CD4-positive, CD25-positive, alpha-beta regulatory T cell (primary cell): Measurements from ENCODE around the gene ERFL. TPM values are rescaled to one million over a fixed set of nuclear protein-coding genes. Genes with fewer than 3 reads are reported as not detected.

Source experiments
- ATAC-seq, 2 donors: fragments of 150-1000 bp; cut with Tn5 transposase; one replicate each; pipeline ENCODE4 v1.10.0; 2021; ENCODE audit warnings: low read depth in 2 of 2, moderate number of reproducible peaks in 2 of 2, moderate library complexity in 1 of 2
- DNase-seq, 3 donors: peaks; one replicate each; pipeline versions ENCODE4 v3.0.0 to v3.0.0-alpha.2; 2012 to 2022; ENCODE audit warnings: mixed read lengths in 1 of 3
- H3K27ac ChIP-seq: one replicate; pipeline ENCODE4 v1.7.0; 2013; ENCODE audit warnings: mild to moderate bottlenecking, low read length; ENCODE audit not compliant: insufficient read depth, poor library complexity, severe bottlenecking
- H3K27me3 ChIP-seq: one replicate; pipeline ENCODE4 v1.7.0; 2013; ENCODE audit warnings: low read length; ENCODE audit not compliant: control insufficient read depth, insufficient read depth
- H3K36me3 ChIP-seq: one replicate; pipeline ENCODE4 v1.7.0; 2013; ENCODE audit warnings: mild to moderate bottlenecking, low read length, moderate library complexity; ENCODE audit not compliant: control insufficient read depth, insufficient read depth
- H3K4me1 ChIP-seq: 2 replicates; pipeline ENCODE4 v1.7.0; 2013; ENCODE audit warnings: mild to moderate bottlenecking, low read length; ENCODE audit not compliant: insufficient read depth, control insufficient read depth, poor library complexity, severe bottlenecking
- H3K4me3 ChIP-seq: one replicate; pipeline ENCODE4 v1.7.0; 2013; ENCODE audit warnings: low read depth, mild to moderate bottlenecking, low read length, moderate library complexity
- H3K9me3 ChIP-seq, 2 experiments: 1 replicate in 1 of 2; 2 replicates in 1 of 2; pipeline ENCODE4 v1.7.0; 2013; ENCODE audit warnings: low read length in 2 of 2, mild to moderate bottlenecking in 1 of 2, moderate library complexity in 1 of 2; ENCODE audit not compliant: control insufficient read depth in 2 of 2
- H3K27ac Mint-ChIP-seq, 3 donors: one replicate each; pipeline ENCODE4 v1.8.0; 2020 to 2022; ENCODE audit warnings: mild to moderate bottlenecking in 3 of 3, mixed read lengths in 3 of 3, moderate library complexity in 2 of 3
- H3K27me3 Mint-ChIP-seq: one replicate; pipeline ENCODE4 v1.8.0; 2022; ENCODE audit warnings: mild to moderate bottlenecking, mixed read lengths
- H3K36me3 Mint-ChIP-seq: one replicate; pipeline ENCODE4 v1.8.0; 2020; ENCODE audit warnings: mixed read lengths
- H3K4me1 Mint-ChIP-seq, 4 donors: one replicate each; pipeline ENCODE4 v1.8.0; 2020 to 2022; ENCODE audit warnings: mixed read lengths in 4 of 4, mild to moderate bottlenecking in 1 of 4
- H3K4me3 Mint-ChIP-seq, 4 donors: one replicate each; pipeline ENCODE4 v1.8.0; 2020 to 2022; ENCODE audit warnings: mild to moderate bottlenecking in 4 of 4, mixed read lengths in 4 of 4, moderate library complexity in 3 of 4
- H3K9me3 Mint-ChIP-seq, 7 donors: one replicate each; pipeline ENCODE4 v1.8.0; 2020 to 2022; ENCODE audit warnings: mixed read lengths in 7 of 7, mild to moderate bottlenecking in 3 of 7, moderate library complexity in 2 of 7
- polyA plus RNA-seq, 4 donors: library from polyadenylated mRNA; unstranded; fragments of 300-500 nt; fragmentation: Illumina TruSeq; gene quantifications; one replicate each; pipeline ENCODE4 v1.2.3, GENCODE V29; 2021
- total RNA-seq: library from RNA; stranded (reverse); gene quantifications from one replicate; pipeline ENCODE4 v1.2.3, GENCODE V29; 2022

ERFL gene
- total and polyA plus RNA-seq, 5 donors from 2014 or later, result 4.7 TPM; not detected in 4

DNA sequence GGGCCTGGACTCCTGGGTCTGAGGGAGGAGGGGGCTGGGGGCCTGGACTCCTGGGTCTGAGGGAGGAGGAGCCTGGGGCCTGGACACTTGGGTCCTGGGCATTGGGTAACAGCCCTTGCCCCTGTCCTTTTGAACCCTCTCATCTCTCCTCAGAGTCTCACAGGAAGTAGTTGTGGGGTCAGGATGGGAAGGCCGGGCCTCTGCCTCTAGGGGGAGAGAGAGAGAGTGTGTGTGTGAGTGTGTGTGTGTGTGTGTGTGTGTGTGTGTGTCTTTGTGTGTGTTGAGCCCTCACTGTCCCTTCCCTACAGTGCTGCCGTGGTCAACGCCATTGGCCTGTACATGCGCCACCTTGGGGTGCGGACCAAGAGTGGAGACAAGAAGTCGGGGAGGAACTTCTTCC, 34.4 kb downstream of the ERFL start:
- Mint-ChIP-seq H3K4me1 (peaks cover 8 to 67% (median 26%) of the 10 kb centered on the region in 4 donors), H3K27ac (peak overlapping the region; percentile 56 to 88 (median 56)), H3K4me3 (peak overlapping the region in 2 of 4 donors; percentile 13 to 44), H3K36me3 (peaks cover 26% of the 10 kb centered on the region), H3K27me3 (no peaks in the 10 kb centered on the region), H3K9me3 (no peaks in the 10 kb centered on the region)
- Histone ChIP-seq H3K36me3 (peaks cover 76% of the 10 kb centered on the region), H3K4me3 (no peak overlapping the region), H3K4me1 (peaks cover 78% of the 10 kb centered on the region), H3K9me3 (no peaks in the 10 kb centered on the region), H3K27me3 (no peaks in the 10 kb centered on the region), H3K27ac (peak overlapping the region; percentile 67)
- DNase-seq (peak in 1 of 3 donors; percentile 53), ATAC-seq (peak in 1 of 2 donors; percentile 38)

- Mint-ChIP-seq H3K4me1 (peaks cover 5 to 65% (median 28%) of the 10 kb centered on the region in 4 donors), H3K9me3 (no peaks in the 10 kb centered on the region), H3K36me3 (peaks cover 31% of the 10 kb centered on the region), H3K27ac (peak overlapping the region in 1 of 3 donors; percentile 94), H3K27me3 (no peaks in the 10 kb centered on the region), H3K4me3 (peak overlapping the region in 2 of 4 donors; percentile 70 to 100)
- ATAC-seq, result no peak
- DNase-seq, result no peak
- H3K27ac ChIP-seq, result peak overlapping the region; percentile 67
- H3K36me3 ChIP-seq, result peaks cover 67% of the 10 kb centered on the region
- no peaks in the 10 kb centered on the region for H3K27me3 ChIP-seq
- no peaks in the 10 kb centered on the region for H3K9me3 ChIP-seq
- peaks cover 88% of the 10 kb centered on the region for H3K4me1 ChIP-seq
- no peak overlapping the region for H3K4me3 ChIP-seq
Observed at GRCh38 chr19:41892173-41892902, 35.9 kb downstream of the ERFL start.

GRCh38 chr19:41890936-41891335, 37.3 kb downstream of the ERFL start:
- peak overlapping the region in 1 of 3 donors; percentile 86 for H3K27ac Mint-ChIP-seq
- H3K27me3 ChIP-seq, result no peaks in the 10 kb centered on the region
- H3K27ac ChIP-seq, result peak overlapping the region; percentile 67
- peaks cover 93% of the 10 kb centered on the region for H3K4me1 ChIP-seq
- H3K4me1 Mint-ChIP-seq, result peaks cover 5 to 69% (median 35%) of the 10 kb centered on the region in 4 donors
- H3K4me3 ChIP-seq, result no peak overlapping the region
- no peaks in the 10 kb centered on the region for H3K27me3 Mint-ChIP-seq
- H3K4me3 Mint-ChIP-seq, result peak overlapping the region in 2 of 4 donors; percentile 32 to 100
- DNase-seq (no peak), ATAC-seq (no peak)
- H3K9me3 ChIP-seq, result no peaks in the 10 kb centered on the region
- no peaks in the 10 kb centered on the region for H3K9me3 Mint-ChIP-seq
- peaks cover 44% of the 10 kb centered on the region for H3K36me3 Mint-ChIP-seq
- peaks cover 61% of the 10 kb centered on the region for H3K36me3 ChIP-seq

GRCh38 chr19:41889896-41890295, 38.4 kb downstream of the ERFL start:
- ATAC-seq (no peak), DNase-seq (no peak)
- Mint-ChIP-seq H3K4me3 (peak overlapping the region; percentile 53 to 100 (median 94)), H3K36me3 (peaks cover 46% of the 10 kb centered on the region), H3K27me3 (no peaks in the 10 kb centered on the region), H3K9me3 (no peaks in the 10 kb centered on the region), H3K27ac (peak overlapping the region; percentile 67 to 82 (median 80)), H3K4me1 (peaks cover 5 to 68% (median 32%) of the 10 kb centered on the region in 4 donors)
- Histone ChIP-seq H3K27ac (peak overlapping the region; percentile 90), H3K9me3 (no peaks in the 10 kb centered on the region), H3K27me3 (no peaks in the 10 kb centered on the region), H3K36me3 (peaks cover 51% of the 10 kb centered on the region), H3K4me1 (peaks cover 93% of the 10 kb centered on the region), H3K4me3 (no peak overlapping the region)

DNA sequence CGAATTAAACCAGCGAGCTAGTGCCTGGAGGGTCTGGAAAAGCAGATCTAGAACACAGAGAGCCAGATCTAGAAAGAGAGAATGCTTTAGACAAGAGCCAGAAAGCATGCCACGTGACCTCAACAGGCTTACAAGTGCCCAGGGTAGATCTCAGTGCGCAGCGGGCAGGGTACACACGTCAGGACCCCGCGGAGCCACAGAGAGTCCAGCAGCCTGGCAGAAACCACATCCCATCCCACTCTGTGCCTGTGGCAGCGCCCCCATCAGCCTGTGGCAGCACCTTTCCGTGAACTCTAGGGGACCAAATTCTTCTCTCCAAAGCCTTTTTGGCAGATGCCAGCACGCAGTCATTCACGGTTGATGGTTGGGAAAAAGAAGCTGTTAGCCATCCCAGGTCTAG, 39.3 kb downstream of the ERFL start:
- Mint-ChIP-seq H3K27ac (peak overlapping the region; percentile 91 to 100 (median 99)), H3K4me3 (peak overlapping the region; percentile 88 to 100 (median 100)), H3K9me3 (no peaks in the 10 kb centered on the region), H3K27me3 (no peaks in the 10 kb centered on the region), H3K36me3 (peaks cover 49% of the 10 kb centered on the region), H3K4me1 (peaks cover 5 to 63% (median 34%) of the 10 kb centered on the region in 4 donors)
- H3K9me3 ChIP-seq, result no peaks in the 10 kb centered on the region
- peaks cover 86% of the 10 kb centered on the region for H3K4me1 ChIP-seq
- H3K27ac ChIP-seq, result peak overlapping the region; percentile 90
- DNase-seq (no peak), ATAC-seq (no peak)
- H3K36me3 ChIP-seq, result peaks cover 41% of the 10 kb centered on the region
- peak overlapping the region; percentile 44 for H3K4me3 ChIP-seq
- H3K27me3 ChIP-seq, result no peaks in the 10 kb centered on the region

- H3K27me3 ChIP-seq, result no peaks in the 10 kb centered on the region
- H3K4me3 ChIP-seq, result peak overlapping the region; percentile 99
- H3K4me1 ChIP-seq, result peaks cover 78% of the 10 kb centered on the region
- no peaks in the 10 kb centered on the region for H3K9me3 Mint-ChIP-seq
- H3K27ac Mint-ChIP-seq, result peak overlapping the region; percentile 97 to 100 (median 99)
- H3K27me3 Mint-ChIP-seq, result no peaks in the 10 kb centered on the region
- H3K4me3 Mint-ChIP-seq, result peak overlapping the region; percentile 99 to 100 (median 100)
- H3K27ac ChIP-seq, result peak overlapping the region; percentile 90
- ATAC-seq (peak; percentile 60 to 68), DNase-seq (peak; percentile 67 to 89 (median 79))
- H3K9me3 ChIP-seq, result no peaks in the 10 kb centered on the region
- peaks cover 39% of the 10 kb centered on the region for H3K36me3 ChIP-seq
- peaks cover 50% of the 10 kb centered on the region for H3K36me3 Mint-ChIP-seq
- peaks cover 5 to 59% (median 36%) of the 10 kb centered on the region in 4 donors for H3K4me1 Mint-ChIP-seq
Observed at GRCh38 chr19:41887711-41888382, 40.4 kb downstream of the ERFL start.

DNA sequence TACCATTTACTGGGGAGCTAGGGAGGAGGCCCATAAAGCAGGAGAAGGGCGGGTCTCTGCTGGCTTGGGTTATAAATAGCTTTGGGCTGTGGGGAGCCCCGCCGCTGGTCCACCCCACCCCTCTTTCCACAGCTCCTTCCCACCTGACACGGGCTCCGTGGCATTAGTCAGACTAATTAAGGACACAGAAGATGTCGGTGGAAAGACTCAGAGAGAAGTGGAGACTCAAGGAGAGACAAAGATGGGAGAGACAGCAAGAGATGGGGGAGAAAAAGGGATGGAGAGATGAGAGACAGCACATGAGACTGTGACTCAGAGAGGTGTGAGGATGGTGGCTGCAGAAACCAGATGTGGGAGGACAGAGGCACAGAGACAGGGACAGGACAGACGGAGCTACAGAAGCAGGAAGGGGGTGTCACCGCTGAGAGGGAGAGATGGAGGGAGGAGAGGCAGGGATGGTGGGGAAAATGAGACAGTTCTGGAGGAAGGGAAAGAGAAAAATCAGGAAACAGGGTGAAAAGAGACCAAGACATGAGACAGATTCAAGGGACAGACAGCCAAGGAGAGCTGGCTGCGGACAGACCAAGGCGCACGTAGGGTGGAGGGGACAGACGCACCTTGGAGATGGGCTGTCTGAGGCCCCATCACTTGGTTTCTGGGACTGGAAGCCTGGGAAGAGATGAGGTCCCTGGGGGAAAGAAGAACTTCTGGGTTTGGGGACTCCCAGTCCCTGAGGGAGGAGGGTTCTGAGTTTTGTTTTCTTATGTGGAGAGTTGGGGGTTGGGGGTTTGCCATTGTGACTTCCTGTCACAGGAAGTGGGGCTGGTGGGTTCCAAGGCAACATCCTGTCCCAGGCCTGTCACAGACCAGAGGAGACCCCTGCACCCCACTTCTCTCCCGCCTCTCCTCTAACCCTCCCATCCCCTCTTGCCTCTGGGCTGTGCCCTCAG, 41.2 kb downstream of the ERFL start:
- ATAC-seq (peak; percentile 37 to 47), DNase-seq (peak; percentile 59 to 93 (median 85))
- Mint-ChIP-seq H3K4me1 (peaks cover 5 to 64% (median 42%) of the 10 kb centered on the region in 4 donors), H3K27me3 (no peaks in the 10 kb centered on the region), H3K36me3 (peaks cover 54% of the 10 kb centered on the region), H3K9me3 (peaks cover 0 to 2% (median 0%) of the 10 kb centered on the region in 7 donors), H3K4me3 (peak overlapping the region; percentile 99 to 100 (median 100)), H3K27ac (peak overlapping the region; percentile 97 to 100 (median 99))
- H3K27me3 ChIP-seq, result no peaks in the 10 kb centered on the region
- H3K9me3 ChIP-seq, result no peaks in the 10 kb centered on the region
- H3K4me1 ChIP-seq, result peaks cover 76% of the 10 kb centered on the region
- peak overlapping the region; percentile 90 for H3K27ac ChIP-seq
- H3K4me3 ChIP-seq, result peak overlapping the region; percentile 99
- H3K36me3 ChIP-seq, result peaks cover 31% of the 10 kb centered on the region
